ENCODE data around the gene ZNF439. TPM values are rescaled to one million over a fixed set of nuclear protein-coding genes. Genes with fewer than 3 reads are reported as not detected.
"Not testable (repeated sequence)": the region's sequence is repeated elsewhere in the genome, so short reads cannot be mapped to it uniquely, and the experiment has no call there.

The ZNF439 gene
- total RNA-seq, 2 experiments from 2014 or later = 16.0 to 16.8 TPM

GRCh38 chr19:11843722-11844121, 4.8 kb upstream of the ZNF439 start:
- DNase-seq (no peak), ATAC-seq (ENCODE audit: low read depth) (no peak)
- Mint-ChIP-seq H3K4me3 (no peak overlapping the region), H3K9me3 (peaks cover 14% of the 10 kb centered on the region), H3K36me3 (no peaks in the 10 kb centered on the region), H3K4me1 (peaks cover 6% of the 10 kb centered on the region), H3K27ac (no peak overlapping the region), H3K27me3 (no peaks in the 10 kb centered on the region)
- POLR2A ChIA-PET = no interaction called here

GRCh38 chr19:11847615-11848014, 911 bp upstream of the ZNF439 start:
- POLR2A ChIA-PET = interaction anchor here (1.4 to 2.8 kb wide), 3 partner anchors 33 to 50 kb away, joined by 3 to 13 read pairs (median 8); partner anchors contain the start of genes ZNF440 and ZNF491
- DNase-seq; H3K27me3 Mint-ChIP-seq; H3K9me3 Mint-ChIP-seq; ATAC-seq (ENCODE audit: low read depth): not testable (repeated sequence)
- Mint-ChIP-seq H3K4me3 (peak overlapping the region; percentile 90), H3K27ac (peak overlapping the region; percentile 15), H3K4me1 (peaks cover 11% of the 10 kb centered on the region), H3K36me3 (peaks cover 26% of the 10 kb centered on the region)

GRCh38 chr19:11848200-11848593, 329 bp upstream of the ZNF439 start:
- H3K9me3 Mint-ChIP-seq = peaks cover 5% of the 10 kb centered on the region
- peak overlapping the region; percentile 89 for H3K27ac Mint-ChIP-seq
- no peak for DNase-seq
- no peak for ATAC-seq (ENCODE audit: low read depth)
- H3K27me3 Mint-ChIP-seq = no peaks in the 10 kb centered on the region
- peaks cover 29% of the 10 kb centered on the region for H3K36me3 Mint-ChIP-seq
- POLR2A ChIA-PET = interaction anchor here (0.6 to 2.8 kb wide), 4 partner anchors 34 to 140 kb away, joined by 3 to 13 read pairs (median 6); partner anchors contain the start of genes ZNF440, ZNF491 and ZNF700
- peak overlapping the region; percentile 90 for H3K4me3 Mint-ChIP-seq
- peaks cover 11% of the 10 kb centered on the region for H3K4me1 Mint-ChIP-seq

GRCh38 chr19:11850289-11850688, 1.8 kb downstream of the ZNF439 start:
- H3K36me3 Mint-ChIP-seq = peaks cover 42% of the 10 kb centered on the region

GRCh38 chr19:11853358-11853757, 4.8 kb downstream of the ZNF439 start:
- H3K4me1 Mint-ChIP-seq = peaks cover 7% of the 10 kb centered on the region
- ATAC-seq (ENCODE audit: low read depth) (no peak), DNase-seq (no peak)
- H3K27me3 Mint-ChIP-seq = no peaks in the 10 kb centered on the region
- POLR2A ChIA-PET = no interaction called here
- H3K9me3 Mint-ChIP-seq = peaks cover 29% of the 10 kb centered on the region
- H3K36me3 Mint-ChIP-seq = peaks cover 68% of the 10 kb centered on the region
- H3K27ac Mint-ChIP-seq = no peak overlapping the region
- no peak overlapping the region for H3K4me3 Mint-ChIP-seq

More at GRCh38 chr19:11850289-11850688, 1.8 kb downstream of the ZNF439 start:
- POLR2A ChIA-PET = interaction anchor here (2.8 kb wide), 1 partner anchor 36 kb away, joined by 13 read pairs; the partner anchor contains the start of gene ZNF440
- not testable (repeated sequence) for H3K4me3 Mint-ChIP-seq; ATAC-seq (ENCODE audit: low read depth); DNase-seq; H3K27me3 Mint-ChIP-seq; H3K27ac Mint-ChIP-seq; H3K9me3 Mint-ChIP-seq
- peaks cover 11% of the 10 kb centered on the region for H3K4me1 Mint-ChIP-seq

- Mint-ChIP-seq H3K9me3 (peaks cover 40% of the 10 kb centered on the region), H3K4me1 (no peaks in the 10 kb centered on the region), H3K36me3 (peaks cover 53% of the 10 kb centered on the region), H3K4me3 (no peak overlapping the region), H3K27ac (no peak overlapping the region), H3K27me3 (no peaks in the 10 kb centered on the region)
- no peak for DNase-seq
- ATAC-seq (ENCODE audit: low read depth) = no peak
- POLR2A ChIA-PET = interaction anchor here (0.6 kb wide), 1 partner anchor 619 kb away, joined by 6 read pairs; no protein-coding TSS in a partner anchor
Observed at GRCh38 chr19:11856596-11857250, 8.2 kb downstream of the ZNF439 start.

GRCh38 chr19:11860721-11861120, 12.2 kb downstream of the ZNF439 start:
- peaks cover 46% of the 10 kb centered on the region for H3K9me3 Mint-ChIP-seq
- peaks cover 61% of the 10 kb centered on the region for H3K36me3 Mint-ChIP-seq
- H3K27ac Mint-ChIP-seq = no peak overlapping the region
- no peaks in the 10 kb centered on the region for H3K4me1 Mint-ChIP-seq
- H3K4me3 Mint-ChIP-seq = no peak overlapping the region
- DNase-seq = no peak
- no peak for ATAC-seq (ENCODE audit: low read depth)
- POLR2A ChIA-PET = no interaction called here
- H3K27me3 Mint-ChIP-seq = no peaks in the 10 kb centered on the region

GRCh38 chr19:11861301-11861700, 12.8 kb downstream of the ZNF439 start:
- peaks cover 61% of the 10 kb centered on the region for H3K36me3 Mint-ChIP-seq
- no peaks in the 10 kb centered on the region for H3K27me3 Mint-ChIP-seq
- peaks cover 46% of the 10 kb centered on the region for H3K9me3 Mint-ChIP-seq
- no peak overlapping the region for H3K4me3 Mint-ChIP-seq
- POLR2A ChIA-PET = no interaction called here
- ATAC-seq (ENCODE audit: low read depth) (no peak), DNase-seq (no peak)
- H3K27ac Mint-ChIP-seq = no peak overlapping the region
- no peaks in the 10 kb centered on the region for H3K4me1 Mint-ChIP-seq

- Mint-ChIP-seq H3K9me3 (peaks cover 51% of the 10 kb centered on the region), H3K36me3 (peaks cover 63% of the 10 kb centered on the region)
- POLR2A ChIA-PET; H3K27ac Mint-ChIP-seq; ATAC-seq (ENCODE audit: low read depth); H3K4me3 Mint-ChIP-seq; H3K27me3 Mint-ChIP-seq; DNase-seq; H3K4me1 Mint-ChIP-seq: not testable (repeated sequence)
Observed at GRCh38 chr19:11867766-11868165, 19.2 kb downstream of the ZNF439 start.

GRCh38 chr19:11868188-11868587, 19.7 kb downstream of the ZNF439 start:
- peaks cover 49% of the 10 kb centered on the region for H3K9me3 Mint-ChIP-seq
- no peaks in the 10 kb centered on the region for H3K4me1 Mint-ChIP-seq
- peaks cover 61% of the 10 kb centered on the region for H3K36me3 Mint-ChIP-seq

GRCh38 chr19:11872624-11873023, 24.1 kb downstream of the ZNF439 start:
- no peaks in the 10 kb centered on the region for H3K4me1 Mint-ChIP-seq
- peaks cover 20% of the 10 kb centered on the region for H3K36me3 Mint-ChIP-seq
- no peak overlapping the region for H3K4me3 Mint-ChIP-seq
- no peak overlapping the region for H3K27ac Mint-ChIP-seq
- no peaks in the 10 kb centered on the region for H3K27me3 Mint-ChIP-seq
- no peak for ATAC-seq (ENCODE audit: low read depth)
- no peak for DNase-seq
- POLR2A ChIA-PET = no interaction called here
- H3K9me3 Mint-ChIP-seq = peaks cover 32% of the 10 kb centered on the region

More at GRCh38 chr19:11868188-11868587, 19.7 kb downstream of the ZNF439 start:
- DNase-seq (no peak), ATAC-seq (ENCODE audit: low read depth) (no peak)
- no peak overlapping the region for H3K27ac Mint-ChIP-seq
- H3K27me3 Mint-ChIP-seq = no peaks in the 10 kb centered on the region
- no peak overlapping the region for H3K4me3 Mint-ChIP-seq
- POLR2A ChIA-PET = no interaction called here

GRCh38 chr19:11873762-11874161, 25.2 kb downstream of the ZNF439 start:
- H3K36me3 Mint-ChIP-seq = peaks cover 9% of the 10 kb centered on the region
- no peak overlapping the region for H3K4me3 Mint-ChIP-seq
- peaks cover 21% of the 10 kb centered on the region for H3K9me3 Mint-ChIP-seq
- H3K27ac Mint-ChIP-seq = no peak overlapping the region
- POLR2A ChIA-PET = no interaction called here
- ATAC-seq (ENCODE audit: low read depth) (no peak), DNase-seq (no peak)
- no peaks in the 10 kb centered on the region for H3K4me1 Mint-ChIP-seq
- H3K27me3 Mint-ChIP-seq = no peaks in the 10 kb centered on the region

- H3K9me3 Mint-ChIP-seq = not testable (repeated sequence)
Observed at GRCh38 chr19:11879687-11880266, 31.3 kb downstream of the ZNF439 start.

GRCh38 chr19:11880598-11880997, 32.1 kb downstream of the ZNF439 start:
- Mint-ChIP-seq H3K4me3 (no peak overlapping the region), H3K27ac (no peak overlapping the region), H3K9me3 (peaks cover 1% of the 10 kb centered on the region), H3K36me3 (no peaks in the 10 kb centered on the region), H3K27me3 (peaks cover 5% of the 10 kb centered on the region), H3K4me1 (peaks cover 2% of the 10 kb centered on the region)
- DNase-seq (no peak), ATAC-seq (ENCODE audit: low read depth) (no peak)
- POLR2A ChIA-PET = interaction anchor here (1.3 kb wide), 1 partner anchor 108 kb away, joined by 4 read pairs; no protein-coding TSS in a partner anchor

More at GRCh38 chr19:11879687-11880266, 31.3 kb downstream of the ZNF439 start:
- DNase-seq (peak; percentile 63), ATAC-seq (ENCODE audit: low read depth) (peak; percentile 67)
- POLR2A ChIA-PET = interaction anchor here (1.3 kb wide), 1 partner anchor 109 kb away, joined by 4 read pairs; no protein-coding TSS in a partner anchor
- H3K4me3 Mint-ChIP-seq, H3K27ac Mint-ChIP-seq, H3K27me3 Mint-ChIP-seq, H3K4me1 Mint-ChIP-seq, H3K36me3 Mint-ChIP-seq: not testable (repeated sequence)
